ENCODE data around the gene GMPPA. TPM values are rescaled to one million over a fixed set of nuclear protein-coding genes. Genes with fewer than 3 reads are reported as not detected.

Gene GMPPA
- total RNA-seq, 1 experiment from 2014 or later = 32.0 TPM

DNA sequence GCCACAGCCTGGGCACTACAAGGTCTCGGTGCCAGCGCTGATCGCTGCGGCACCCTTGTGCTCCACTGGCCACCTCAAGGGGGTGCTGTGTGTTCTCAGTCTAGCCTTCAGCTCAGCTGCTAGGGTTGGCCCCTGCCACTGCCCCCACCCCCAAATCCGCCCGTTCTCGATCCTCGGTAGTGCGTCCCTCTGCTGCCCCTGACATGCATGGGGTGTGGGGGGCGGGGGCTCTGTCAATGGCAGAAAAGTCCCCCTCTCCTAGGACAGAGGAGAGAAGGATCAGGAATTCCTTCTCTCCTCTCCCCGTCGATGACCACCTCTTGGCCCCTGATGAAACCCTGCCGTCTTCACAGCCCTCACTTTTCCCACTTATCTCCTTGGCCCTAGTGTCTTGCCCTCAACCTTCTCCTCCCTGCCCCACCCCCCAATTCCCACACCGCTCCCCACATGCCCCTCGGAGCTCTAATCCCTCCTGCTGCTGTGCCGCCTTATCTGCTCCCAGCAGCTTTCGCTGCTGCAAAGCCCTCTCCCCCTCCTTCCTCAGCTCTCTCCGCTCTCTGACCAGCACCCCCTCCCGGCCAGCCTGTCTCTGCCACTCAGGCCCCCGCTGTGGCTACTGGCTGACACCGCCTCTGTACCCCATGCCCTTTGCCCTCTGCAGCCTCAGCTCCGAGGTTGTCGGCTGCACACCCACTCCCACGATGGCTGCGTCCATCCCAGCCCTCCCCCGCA is 11.3 kb downstream of the GMPPA start:
- no CpG with 5 or more reads among the region's 26 CpGs for WGBS (ENCODE audit: extremely low coverage, insufficient read length, low lambda C conversion rate)
- H3K27ac Mint-ChIP-seq = peak overlapping the region in 1 of 3 experiments; percentile 89; a peak in 3 of 7 replicates
- Histone ChIP-seq H3T11ph (ENCODE audit: low read length) (no peak overlapping the region), H2BK120ac (ENCODE audit: low read depth, low read length, poor library complexity, severe bottlenecking) (no peak overlapping the region), H3K23me2 (ENCODE audit: insufficient read length, low read depth, low read length, poor library complexity, severe bottlenecking) (peaks cover 4% of the 10 kb centered on the region), H3K18ac (ENCODE audit: insufficient read length, low read depth, low read length) (no peak overlapping the region), H3K56ac (ENCODE audit: insufficient read length, low read depth, low read length) (no peak overlapping the region), H3K9me3 (ENCODE audit: control insufficient read depth, low read depth, low read length) (no peaks in the 10 kb centered on the region), H4K91ac (ENCODE audit: insufficient read length, low read depth, low read length) (no peak overlapping the region), H3K4me1 (ENCODE audit: insufficient read depth, low read length) (peaks cover 17% of the 10 kb centered on the region; the same call in 1 of the 2 replicates), H3K14ac (ENCODE audit: insufficient read depth, low read length) (no peak overlapping the region), H3K79me2 (ENCODE audit: insufficient read depth, low read length) (no peaks in the 10 kb centered on the region), H2AK5ac (ENCODE audit: insufficient read length, low read length) (no peak overlapping the region), H4K20me1 (ENCODE audit: control insufficient read depth, insufficient read depth, insufficient read length) (peaks cover under 1% of the 10 kb centered on the region), H4K5ac (ENCODE audit: insufficient read length, low read depth, low read length) (no peak overlapping the region), H3K27me3 (ENCODE audit: insufficient read depth, low read length) (peaks cover 12% of the 10 kb centered on the region; the same call in 1 of the 2 replicates), H3K27ac (ENCODE audit: insufficient read length, low read depth, low read length) (no peak overlapping the region), H2AFZ (ENCODE audit: low read length) (no peak overlapping the region), H2BK12ac (ENCODE audit: insufficient read length, low read depth, low read length) (no peak overlapping the region), H2BK5ac (ENCODE audit: insufficient read length, low read length) (no peak overlapping the region), H2BK15ac (ENCODE audit: low read depth, low read length) (no peak overlapping the region), H3K23ac (ENCODE audit: insufficient read length, low read depth, low read length) (no peak overlapping the region), H3K4me2 (ENCODE audit: insufficient read depth, insufficient read length, low read length) (peak overlapping the region; percentile 61), H3K79me1 (ENCODE audit: insufficient read depth, low read depth, low read length, poor library complexity, severe bottlenecking) (no peaks in the 10 kb centered on the region), H4K8ac (replicated peaks; ENCODE audit: insufficient read length, low read depth, low read length) (no peak overlapping the region), H3K9ac (ENCODE audit: extremely low read depth, insufficient read length, low read length) (no peak overlapping the region), H2BK20ac (ENCODE audit: low read depth, low read length, poor library complexity, severe bottlenecking) (no peak overlapping the region), H3K4ac (ENCODE audit: low read depth, low read length) (no peak overlapping the region)
- peaks cover 49% of the 10 kb centered on the region for H3K27me3 Mint-ChIP-seq (ENCODE audit: low read depth)
- H3K36me3 Mint-ChIP-seq (ENCODE audit: insufficient read depth in 1 of 3, low read depth in 3 of 3) = peaks cover 2 to 6% (median 4%) of the 10 kb centered on the region in 3 experiments; a peak in 5 of 7 replicates
- peak overlapping the region; percentile 59 to 81 for H3K4me3 Mint-ChIP-seq
- H3K9me3 Mint-ChIP-seq = no peaks in the 10 kb centered on the region; a peak in 2 of 5 replicates
- H3K4me1 Mint-ChIP-seq = peaks cover 65 to 80% of the 10 kb centered on the region in 2 experiments
- peak; percentile 87 for DNase-seq
- TF ChIP-seq, protein P1, sequence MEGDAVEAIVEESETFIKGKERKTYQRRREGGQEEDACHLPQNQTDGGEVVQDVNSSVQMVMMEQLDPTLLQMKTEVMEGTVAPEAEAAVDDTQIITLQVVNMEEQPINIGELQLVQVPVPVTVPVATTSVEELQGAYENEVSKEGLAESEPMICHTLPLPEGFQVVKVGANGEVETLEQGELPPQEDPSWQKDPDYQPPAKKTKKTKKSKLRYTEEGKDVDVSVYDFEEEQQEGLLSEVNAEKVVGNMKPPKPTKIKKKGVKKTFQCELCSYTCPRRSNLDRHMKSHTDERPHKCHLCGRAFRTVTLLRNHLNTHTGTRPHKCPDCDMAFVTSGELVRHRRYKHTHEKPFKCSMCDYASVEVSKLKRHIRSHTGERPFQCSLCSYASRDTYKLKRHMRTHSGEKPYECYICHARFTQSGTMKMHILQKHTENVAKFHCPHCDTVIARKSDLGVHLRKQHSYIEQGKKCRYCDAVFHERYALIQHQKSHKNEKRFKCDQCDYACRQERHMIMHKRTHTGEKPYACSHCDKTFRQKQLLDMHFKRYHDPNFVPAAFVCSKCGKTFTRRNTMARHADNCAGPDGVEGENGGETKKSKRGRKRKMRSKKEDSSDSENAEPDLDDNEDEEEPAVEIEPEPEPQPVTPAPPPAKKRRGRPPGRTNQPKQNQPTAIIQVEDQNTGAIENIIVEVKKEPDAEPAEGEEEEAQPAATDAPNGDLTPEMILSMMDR (conservative IDR thresholded peaks at IDR 0.05) = peak; percentile 80
